GM19438 (cell line): ENCODE measurements around the gene ANO7.

Source experiments
- ATAC-seq: cut with Tn5 transposase; IDR thresholded peaks from one replicate; pipeline ENCODE4 v1.9.1; 2021; ENCODE audit warnings: low read depth; ENCODE audit not compliant: unreplicated experiment

ANO7 gene

DNA sequence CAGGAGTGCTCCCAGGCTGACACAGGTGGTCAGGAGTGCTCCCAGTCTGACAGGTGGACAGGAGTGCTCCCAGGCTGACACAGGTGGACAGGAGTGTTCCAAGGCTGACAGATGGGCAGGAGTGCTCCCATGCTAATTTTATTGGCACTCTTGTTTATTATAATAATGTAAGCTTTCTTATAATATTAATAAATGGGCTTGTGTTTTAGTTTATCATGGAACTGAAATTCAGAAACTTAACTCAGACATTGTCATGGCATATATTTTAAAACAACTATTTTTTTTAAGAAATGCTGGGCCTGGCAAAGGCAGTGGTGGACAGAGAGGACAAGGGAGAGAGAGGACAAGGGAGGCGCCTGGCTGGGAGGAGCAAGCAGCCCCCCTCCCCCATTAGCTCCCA is 18.7 kb downstream of the ANO7 start:
- no peak for ATAC-seq

DNA sequence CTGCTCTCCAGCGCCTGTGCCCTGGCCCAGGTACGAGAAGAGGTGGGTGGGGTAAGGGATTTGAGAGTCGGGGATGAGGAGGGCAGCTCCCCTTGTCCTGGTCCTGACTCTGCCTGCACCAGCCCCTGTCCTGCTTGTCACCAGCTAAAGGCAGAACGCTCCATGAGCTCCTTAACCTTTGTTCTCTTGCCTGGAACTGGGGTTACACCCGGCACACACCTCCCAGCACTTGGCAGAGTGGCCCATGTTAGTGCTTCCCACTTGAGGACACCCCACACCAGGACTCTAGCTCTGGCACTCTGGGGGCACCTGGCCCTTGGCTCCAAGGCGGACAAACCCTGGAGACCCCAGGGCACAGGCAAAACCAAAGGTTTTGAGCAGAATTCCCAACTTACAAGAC is 19.2 kb downstream of the ANO7 start:
- ATAC-seq, result no peak

DNA sequence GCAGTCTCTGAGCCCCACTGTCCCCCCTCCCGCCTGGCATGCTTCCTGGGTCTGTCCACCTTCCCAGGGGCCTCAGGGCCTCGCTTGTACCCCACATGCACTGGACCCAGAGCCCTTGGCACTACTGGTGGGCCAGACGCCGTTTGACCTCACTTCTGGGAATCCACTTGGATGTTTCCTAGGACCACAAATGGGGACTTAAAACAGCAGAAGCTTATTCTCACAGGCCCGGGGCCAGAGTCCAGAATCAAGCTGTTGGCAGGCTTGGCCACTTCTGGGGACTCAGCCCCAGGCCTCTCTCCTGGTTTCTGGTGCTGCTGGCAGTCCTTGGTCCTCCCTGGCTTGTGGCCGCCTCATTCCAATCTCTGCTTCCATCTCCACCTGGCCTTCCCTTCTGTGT is 19.6 kb downstream of the ANO7 start:
- no peak for ATAC-seq

DNA sequence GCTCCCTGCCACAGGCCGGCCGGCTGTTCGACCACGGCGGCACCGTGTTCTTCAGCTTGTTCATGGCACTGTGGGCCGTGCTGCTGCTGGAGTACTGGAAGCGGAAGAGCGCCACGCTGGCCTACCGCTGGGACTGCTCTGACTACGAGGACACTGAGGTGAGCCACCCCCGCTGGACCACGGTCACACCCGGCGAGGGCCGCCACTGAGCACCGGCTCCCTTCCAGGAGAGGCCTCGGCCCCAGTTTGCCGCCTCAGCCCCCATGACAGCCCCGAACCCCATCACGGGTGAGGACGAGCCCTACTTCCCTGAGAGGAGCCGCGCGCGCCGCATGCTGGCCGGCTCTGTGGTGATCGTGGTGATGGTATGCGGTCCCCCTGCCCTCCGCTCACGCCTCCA is 20.8 kb downstream of the ANO7 start:
- no peak for ATAC-seq

DNA sequence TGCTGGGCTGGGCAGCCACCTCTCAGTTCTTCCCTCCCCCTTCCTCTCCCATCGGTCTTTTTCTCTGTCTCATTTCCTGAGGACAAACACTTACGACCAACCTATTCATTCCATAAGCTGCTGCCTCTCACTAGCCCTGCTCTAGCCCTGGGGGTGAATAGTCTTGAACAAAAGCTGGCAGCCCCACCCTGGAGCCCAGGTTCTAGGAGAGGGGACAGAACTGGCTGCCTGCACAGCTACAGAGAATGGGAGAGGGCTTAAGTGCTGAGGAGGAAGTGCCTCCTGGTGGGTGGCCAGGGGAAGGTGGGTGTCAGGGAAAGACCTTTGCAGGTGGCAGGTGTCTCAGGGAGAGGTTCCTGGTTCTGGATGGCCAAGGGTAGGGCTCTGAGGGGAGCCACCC is 22.8 kb downstream of the ANO7 start:
- ATAC-seq, result no peak

DNA sequence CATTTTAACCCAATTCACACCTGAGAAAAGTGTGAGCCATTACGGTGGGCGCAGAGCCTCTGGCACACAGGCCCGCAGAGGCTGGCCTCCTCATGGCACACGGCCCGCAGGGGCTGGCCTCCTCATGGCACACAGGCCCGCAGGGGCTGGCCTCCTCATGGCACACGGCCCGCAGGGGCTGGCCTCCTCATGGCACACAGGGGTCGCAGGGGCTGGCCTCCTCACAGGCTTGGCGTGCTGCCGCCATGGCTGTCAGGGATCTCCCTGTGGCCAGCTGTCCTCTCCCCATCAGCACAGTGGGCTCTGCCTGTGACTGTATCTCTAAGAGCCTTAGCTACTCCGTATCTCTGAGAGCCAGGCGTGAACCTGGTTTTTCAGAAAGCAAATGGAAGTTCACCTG is 24.6 kb downstream of the ANO7 start:
- ATAC-seq, result no peak

DNA sequence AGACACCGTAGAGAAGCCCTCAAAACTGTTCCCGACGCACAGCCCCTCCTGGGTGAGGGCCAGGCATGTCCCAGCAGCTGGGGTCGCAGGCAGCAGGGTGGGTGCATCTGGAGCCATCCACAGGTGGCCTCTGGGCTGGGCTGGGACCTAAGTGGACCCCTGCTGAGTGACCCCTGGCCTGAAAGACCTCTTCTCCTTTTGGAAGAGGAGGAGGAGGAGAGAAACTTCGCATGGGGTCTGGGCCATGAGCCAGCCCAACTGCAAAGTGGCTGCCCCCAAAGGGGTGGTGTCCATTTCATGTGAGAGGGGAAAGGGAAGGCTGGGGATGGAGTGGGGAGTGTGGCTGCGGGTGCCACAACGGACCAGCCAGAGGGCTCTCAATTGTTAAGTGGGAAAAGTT is 25.1 kb downstream of the ANO7 start:
- ATAC-seq, result no peak

DNA sequence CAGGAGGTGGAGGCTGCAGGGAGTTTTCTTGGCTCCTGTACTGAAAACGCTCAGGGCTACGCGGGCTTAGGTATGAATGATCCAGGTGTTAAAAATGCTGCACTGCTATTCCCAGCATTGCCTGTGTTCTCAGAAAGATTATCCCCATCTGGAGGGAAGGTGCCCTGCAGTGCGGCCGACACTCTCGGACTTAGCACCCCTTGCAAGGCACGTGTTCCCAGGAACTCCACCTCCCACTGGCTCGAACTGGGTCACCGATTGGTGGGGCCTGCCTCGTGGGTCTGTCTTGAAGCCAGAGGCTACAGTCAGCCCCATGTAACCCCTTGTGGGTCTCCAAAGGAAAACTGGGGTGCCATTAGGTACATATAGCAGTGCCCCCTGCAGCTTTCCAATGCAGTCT is 25.7 kb downstream of the ANO7 start:
- no peak for ATAC-seq

DNA sequence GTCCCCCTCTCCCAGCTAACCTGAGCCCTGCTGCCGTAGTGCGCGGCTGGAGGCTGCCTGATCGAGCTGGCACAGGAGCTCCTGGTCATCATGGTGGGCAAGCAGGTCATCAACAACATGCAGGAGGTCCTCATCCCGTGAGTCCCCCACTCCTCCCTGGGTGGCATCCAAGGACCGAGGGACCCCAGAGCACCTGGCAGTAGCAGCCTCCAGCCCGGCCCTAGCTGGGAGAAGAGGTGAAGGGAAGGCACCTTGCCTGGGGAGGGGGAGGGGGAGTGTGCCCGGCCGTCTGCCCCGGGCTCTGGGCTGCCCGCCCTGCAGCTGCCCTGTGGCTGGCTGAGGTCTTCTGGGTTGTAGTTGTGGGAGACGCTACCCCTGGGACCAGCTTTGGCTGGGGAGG is 26.3 kb downstream of the ANO7 start:
- no peak for ATAC-seq

DNA sequence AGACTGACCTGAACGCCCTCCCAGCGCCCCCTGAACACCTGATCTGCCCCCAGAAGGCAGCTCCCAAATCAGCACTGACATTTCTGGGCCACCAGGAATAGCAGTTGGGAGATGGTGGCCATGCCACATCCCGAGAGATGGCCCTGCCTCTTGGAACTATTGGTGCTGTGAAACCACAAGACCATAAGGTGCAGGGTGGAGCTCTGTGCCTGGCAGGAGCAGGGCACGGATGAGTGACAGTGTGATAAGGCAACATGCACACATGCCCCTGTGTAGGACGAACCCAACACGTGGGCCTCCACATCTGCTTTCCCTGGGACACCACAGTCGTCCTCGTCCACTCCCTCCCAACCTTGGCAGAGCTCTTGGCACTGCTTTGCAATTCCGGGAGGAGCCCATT is 26.9 kb downstream of the ANO7 start:
- ATAC-seq, result no peak

DNA sequence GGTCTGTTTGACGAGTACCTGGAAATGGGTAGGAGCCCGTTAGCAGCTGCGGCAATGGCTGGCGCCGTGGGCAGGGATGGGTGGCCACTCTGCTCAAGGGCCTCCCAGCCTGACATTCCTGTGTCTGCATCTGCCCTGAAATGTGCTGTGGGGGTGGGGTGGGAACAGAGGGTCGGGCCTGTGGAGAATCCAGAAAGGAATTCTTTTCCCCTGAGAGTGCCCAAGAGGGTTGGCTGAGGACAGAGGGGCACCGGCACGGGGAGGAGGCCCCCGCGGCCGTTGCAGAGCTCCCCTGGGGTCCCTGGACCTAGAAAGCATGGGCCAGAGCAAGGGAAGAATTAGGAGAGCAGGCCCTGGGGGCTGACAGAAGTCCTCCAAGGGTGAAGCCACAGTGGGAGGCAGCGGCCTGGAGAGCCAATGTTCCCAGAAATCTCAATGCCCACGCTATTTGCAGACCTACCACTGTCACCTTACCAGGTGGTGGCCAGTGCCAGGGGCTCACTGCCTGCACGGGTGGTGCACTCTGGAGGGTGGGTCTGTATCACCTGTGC is 27.8 kb downstream of the ANO7 start:
- no peak for ATAC-seq

DNA sequence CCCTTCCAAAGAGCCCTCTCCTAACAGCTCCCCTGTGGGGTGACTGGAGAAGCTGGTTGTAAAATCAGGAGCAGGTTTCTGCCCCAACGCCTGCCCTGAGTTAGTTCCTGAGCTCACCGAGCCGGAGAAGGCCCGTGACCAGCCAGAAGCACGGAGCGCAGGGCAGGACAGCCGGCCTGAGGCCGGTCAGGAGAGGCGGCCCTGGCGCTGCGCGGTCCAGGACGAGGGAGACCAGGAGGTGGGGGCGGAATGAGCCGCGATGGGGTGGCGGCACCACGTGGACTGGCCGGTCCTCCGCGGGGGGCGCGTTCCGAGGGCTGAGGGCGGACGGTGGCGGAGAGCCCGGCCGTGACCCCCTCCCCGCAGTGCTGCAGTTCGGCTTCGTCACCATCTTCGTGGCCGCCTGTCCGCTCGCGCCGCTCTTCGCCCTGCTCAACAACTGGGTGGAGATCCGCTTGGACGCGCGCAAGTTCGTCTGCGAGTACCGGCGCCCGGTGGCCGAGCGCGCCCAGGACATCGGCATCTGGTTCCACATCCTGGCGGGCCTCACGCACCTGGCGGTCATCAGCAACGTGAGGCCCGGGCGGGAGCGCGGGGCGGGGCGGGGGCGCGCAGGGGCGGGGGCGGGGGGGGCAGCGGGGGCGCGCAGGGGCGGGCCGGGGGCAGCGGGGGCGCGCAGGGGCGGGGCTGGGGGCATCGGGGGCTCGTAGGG is 29.0 kb downstream of the ANO7 start:
- ATAC-seq, result no peak

DNA sequence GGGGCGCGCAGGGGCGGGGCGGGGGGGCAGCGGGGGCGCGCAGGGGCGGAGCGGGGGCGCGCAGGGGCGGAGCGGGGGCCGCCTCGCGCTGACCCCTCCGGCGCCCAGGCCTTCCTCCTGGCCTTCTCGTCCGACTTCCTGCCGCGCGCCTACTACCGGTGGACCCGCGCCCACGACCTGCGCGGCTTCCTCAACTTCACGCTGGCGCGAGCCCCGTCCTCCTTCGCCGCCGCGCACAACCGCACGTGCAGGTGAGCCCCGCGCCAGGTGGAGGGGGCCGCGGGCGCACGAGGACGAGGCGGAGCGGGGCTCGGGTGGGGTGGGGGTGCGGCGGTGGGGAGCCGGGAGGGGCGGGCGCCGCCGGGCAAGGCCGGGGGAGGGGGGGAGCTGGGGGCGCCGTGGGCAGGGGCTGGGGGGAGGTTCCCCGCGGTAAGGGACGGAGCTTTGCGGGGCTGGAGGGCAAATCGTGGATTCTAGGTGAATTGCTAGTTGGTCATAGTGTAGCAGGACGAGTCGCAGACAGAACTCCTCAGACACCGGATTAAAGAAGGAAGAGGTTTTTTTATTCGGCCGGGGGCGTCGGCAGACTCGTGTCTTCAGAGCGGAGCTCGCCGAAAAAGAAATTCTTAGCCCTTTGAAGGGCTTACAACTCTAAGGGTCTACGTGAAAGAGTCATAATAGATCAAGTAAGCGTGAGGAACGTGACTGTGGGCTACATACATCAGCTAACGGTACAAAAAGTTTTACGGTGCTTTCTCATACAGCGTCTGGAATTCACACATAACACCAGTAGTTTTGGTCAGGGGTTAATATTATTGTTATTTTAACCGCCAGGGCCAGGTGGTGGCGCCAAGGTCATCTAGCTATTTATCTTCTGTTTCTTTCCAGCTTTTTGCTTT is 29.9 kb downstream of the ANO7 start:
- no peak for ATAC-seq

DNA sequence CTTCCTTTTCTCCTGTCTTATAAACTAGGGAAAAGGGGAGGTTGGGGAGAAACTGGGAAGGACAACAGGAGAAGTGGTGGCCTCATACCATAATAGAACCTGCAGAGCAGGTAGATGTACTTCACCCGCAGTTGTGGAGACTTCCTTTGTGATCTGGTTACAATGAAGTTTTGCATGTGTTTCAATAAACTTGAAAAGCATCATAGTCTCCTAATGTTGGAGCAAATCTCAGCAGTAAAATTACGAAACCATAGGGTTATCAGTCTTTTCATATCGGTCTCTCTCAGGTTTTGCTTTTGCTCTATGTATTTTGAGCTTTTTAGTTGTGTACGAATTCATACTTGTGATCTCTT is 30.5 kb downstream of the ANO7 start:
- no peak for ATAC-seq

DNA sequence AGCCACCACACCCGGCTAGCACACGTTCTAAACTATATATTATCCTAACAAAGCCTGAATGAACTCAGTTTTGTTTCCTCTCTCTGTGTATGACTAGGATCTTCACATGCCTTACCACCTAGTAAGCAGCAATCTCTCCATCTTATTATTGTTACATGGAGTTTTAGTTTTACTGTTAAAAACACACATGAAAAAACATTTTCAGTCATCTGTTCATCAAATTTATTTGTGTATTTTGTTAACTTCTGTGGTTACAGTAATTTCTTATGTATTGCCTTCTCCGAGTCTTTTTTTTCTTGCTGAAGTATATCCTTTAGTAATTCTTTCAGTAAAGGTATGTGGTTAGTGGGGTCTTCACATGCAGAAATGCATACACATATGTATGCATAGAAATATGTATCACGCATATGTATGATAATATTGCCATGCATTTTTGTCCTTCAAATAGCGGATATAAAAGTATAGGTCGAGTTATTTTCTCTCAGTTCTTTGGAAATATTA is 31.4 kb downstream of the ANO7 start:
- no peak for ATAC-seq

DNA sequence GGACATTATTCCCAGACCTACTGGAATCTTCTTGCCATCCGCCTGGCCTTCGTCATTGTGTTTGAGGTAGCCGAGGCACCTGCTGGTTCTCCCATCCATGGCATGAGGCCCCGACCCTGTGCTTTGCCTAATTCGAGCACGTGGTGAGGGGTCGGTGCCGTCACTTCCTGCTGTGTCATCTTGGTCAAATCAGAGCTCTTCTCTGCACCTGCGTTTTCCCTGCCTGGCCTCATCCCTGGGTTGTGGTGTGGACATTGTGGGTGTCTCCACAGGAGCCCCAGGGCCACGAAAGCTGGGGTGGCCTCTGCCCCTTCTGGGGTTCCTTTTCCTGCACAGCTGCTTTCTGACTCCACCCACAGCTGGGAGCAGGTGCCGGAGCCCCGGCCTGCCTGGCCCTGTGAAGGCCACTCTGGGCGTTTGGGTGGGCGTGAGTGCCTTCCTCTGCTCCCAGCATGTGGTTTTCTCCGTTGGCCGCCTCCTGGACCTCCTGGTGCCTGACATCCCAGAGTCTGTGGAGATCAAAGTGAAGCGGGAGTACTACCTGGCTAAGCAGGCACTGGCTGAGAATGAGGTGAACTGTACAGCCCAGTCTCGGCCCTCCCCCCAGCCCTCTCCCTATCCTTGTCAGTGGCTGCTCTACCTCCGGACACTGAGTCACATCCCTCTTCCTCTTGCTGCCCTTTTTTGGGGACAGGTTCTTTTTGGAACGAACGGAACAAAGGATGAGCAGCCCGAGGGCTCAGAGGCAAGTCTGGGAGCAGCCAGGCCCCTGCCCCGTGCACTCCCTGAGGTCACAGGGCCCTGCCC is 34.9 kb downstream of the ANO7 start:
- ATAC-seq, result no peak

DNA sequence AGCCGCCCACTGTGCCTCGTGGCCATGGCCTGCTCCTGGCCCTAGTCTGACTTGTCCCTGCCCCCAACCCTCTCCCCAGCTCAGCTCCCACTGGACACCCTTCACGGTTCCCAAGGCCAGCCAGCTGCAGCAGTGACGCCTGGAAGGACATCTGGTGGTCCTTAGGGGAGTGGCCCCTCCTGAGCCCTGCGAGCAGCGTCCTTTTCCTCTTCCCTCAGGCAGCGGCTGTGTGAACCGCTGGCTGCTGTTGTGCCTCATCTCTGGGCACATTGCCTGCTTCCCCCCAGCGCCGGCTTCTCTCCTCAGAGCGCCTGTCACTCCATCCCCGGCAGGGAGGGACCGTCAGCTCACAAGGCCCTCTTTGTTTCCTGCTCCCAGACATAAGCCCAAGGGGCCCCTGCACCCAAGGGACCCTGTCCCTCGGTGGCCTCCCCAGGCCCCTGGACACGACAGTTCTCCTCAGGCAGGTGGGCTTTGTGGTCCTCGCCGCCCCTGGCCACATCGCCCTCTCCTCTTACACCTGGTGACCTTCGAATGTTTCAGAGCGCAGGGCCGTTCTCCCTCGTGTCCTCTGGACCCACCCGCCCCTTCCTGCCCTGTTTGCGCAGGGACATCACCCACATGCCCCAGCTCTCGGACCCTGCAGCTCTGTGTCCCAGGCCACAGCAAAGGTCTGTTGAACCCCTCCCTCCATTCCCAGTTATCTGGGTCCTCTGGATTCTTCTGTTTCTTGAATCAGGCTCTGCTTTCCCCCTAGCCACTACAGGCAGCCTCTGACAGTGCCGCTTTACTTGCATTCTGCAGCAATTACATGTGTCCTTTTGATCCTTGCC is 35.8 kb downstream of the ANO7 start:
- ATAC-seq, result no peak

DNA sequence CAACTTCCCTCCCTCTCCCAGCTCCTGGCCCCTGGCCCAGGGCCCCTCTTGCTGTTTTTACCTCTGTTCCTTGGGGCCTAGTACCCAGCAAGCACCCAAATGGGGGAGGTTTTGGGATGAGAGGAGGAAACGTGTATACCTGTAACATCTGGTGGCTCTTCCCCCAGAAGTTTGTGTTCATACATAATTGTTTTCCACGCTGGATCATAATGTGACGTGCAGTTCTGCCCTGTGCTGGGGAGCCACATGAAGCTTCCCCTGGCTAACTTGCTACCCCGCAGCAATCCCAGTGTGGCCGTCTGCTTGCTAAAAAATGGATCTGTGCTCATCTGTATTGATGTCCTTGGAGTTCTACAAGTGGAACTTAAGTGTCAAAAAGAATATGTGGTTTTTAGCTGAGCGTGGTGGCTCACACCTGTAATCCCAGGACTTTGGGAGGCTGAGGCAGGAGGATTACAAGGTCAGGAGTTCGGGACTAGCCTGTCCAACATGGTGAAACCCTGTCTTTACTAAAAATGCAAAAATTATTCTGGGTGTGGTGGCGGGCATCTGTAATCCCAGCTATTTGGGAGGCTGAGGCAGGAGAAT is 36.5 kb downstream of the ANO7 start:
- no peak for ATAC-seq

DNA sequence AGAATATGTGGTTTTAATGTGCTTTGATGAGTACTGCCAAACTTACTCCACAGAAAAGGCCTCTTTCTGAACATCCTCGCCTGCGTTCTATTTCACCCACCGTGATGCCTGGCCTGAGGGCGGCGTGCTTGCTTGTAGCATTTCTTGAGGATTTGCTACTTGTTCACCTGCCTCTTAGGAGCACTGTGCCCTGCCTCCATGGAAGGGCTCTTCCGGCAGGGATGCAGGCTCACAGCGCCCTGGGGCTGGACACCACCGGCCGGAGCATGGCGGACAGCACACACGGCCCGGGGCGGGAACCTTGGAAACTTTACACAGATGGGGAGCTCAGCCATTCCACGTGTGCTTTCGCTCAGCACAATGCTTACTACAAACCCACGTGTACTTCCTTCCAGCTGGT is 37.1 kb downstream of the ANO7 start:
- ATAC-seq, result no peak

DNA sequence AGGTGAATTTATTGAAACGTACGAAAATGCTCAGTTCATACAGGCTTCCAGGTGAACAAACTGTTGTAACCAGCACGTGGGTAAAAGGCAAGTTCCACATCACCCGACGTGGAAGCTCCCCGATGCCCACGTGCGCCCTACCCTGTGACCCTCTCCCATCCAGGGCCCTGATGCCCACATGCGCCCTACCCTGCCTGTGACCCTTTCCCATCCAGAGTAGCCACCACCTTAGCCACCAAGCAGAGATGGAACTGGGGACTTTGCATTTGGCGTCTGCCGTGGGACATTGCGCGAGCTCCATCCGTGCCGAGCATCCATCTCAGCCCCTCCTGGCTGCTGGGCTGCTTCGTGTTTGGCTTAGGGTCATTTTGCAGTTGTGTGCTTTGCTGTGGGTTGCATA is 37.5 kb downstream of the ANO7 start:
- ATAC-seq, result no peak
